CD14-positive monocyte (primary cell): ENCODE measurements around the gene NLGN4Y. TPM values are rescaled to one million over a fixed set of nuclear protein-coding genes. Genes with fewer than 3 reads are reported as not detected.

Experiments
- DNase-seq, 3 donors: peaks; one replicate each; pipeline ENCODE4 v3.0.0-alpha.2; 2011 to 2022
- H2AFZ ChIP-seq: 2 replicates; pipeline ENCODE4 v1.6.0; 2012; ENCODE audit warnings: mild to moderate bottlenecking, low read depth, low read length, inconsistent platforms; ENCODE audit not compliant: insufficient read depth, poor library complexity, severe bottlenecking
- H3K27ac ChIP-seq, 2 donors: 1 replicate in 1 of 2; 2 replicates in 1 of 2; pipeline ENCODE4 v1.5.1; 2012 to 2013; ENCODE audit warnings: low read length in 2 of 2, control low read depth in 1 of 2, inconsistent platforms in 1 of 2, low read depth in 1 of 2, mild to moderate bottlenecking in 1 of 2
- H3K27me3 ChIP-seq, 2 donors: one replicate each; pipeline versions ENCODE4 v1.6.0 to v1.6.1; 2011 to 2013; ENCODE audit warnings: low read length in 2 of 2; ENCODE audit not compliant: control insufficient read depth in 2 of 2, insufficient read depth in 2 of 2
- H3K36me3 ChIP-seq, 2 donors: replicated peaks in 1 of 2; 1 replicate in 1 of 2; 2 replicates in 1 of 2; pipeline versions ENCODE4 v1.5.1 to v1.6.1; 2012 to 2013; ENCODE audit warnings: low read length in 2 of 2, control low read depth in 1 of 2, inconsistent platforms in 1 of 2, mild to moderate bottlenecking in 1 of 2; ENCODE audit not compliant: insufficient read depth in 2 of 2, control insufficient read depth in 1 of 2
- H3K4me1 ChIP-seq, 2 donors: 1 replicate in 1 of 2; 2 replicates in 1 of 2; pipeline versions ENCODE4 v1.5.1 to v1.6.1; 2012 to 2013; ENCODE audit warnings: low read length in 2 of 2, control low read depth in 1 of 2, inconsistent platforms in 1 of 2, mild to moderate bottlenecking in 1 of 2, moderate library complexity in 1 of 2; ENCODE audit not compliant: insufficient read depth in 2 of 2, control insufficient read depth in 1 of 2
- H3K4me2 ChIP-seq: replicated peaks from 2 replicates; pipeline ENCODE3; 2012; ENCODE audit warnings: low read length, moderate library complexity, mild to moderate bottlenecking; ENCODE audit not compliant: poor library complexity, severe bottlenecking; ENCODE audit errors: extremely low read depth
- H3K4me3 ChIP-seq, 3 experiments: fragments of 200-600 bp in 1 of 3; sonication (generic) in 1 of 3; replicated peaks in 1 of 3; 1 replicate in 2 of 3; 2 replicates in 1 of 3; pipeline ENCODE4 v1.5.1; 2011 to 2013; ENCODE audit warnings: low read length in 3 of 3, mild to moderate bottlenecking in 3 of 3, control low read depth in 2 of 3, low read depth in 2 of 3, inconsistent platforms in 1 of 3, moderate library complexity in 1 of 3
- H3K79me2 ChIP-seq: 2 replicates; pipeline ENCODE4 v1.6.0; 2012; ENCODE audit warnings: mild to moderate bottlenecking, control low read depth, inconsistent platforms, low read length, moderate library complexity; ENCODE audit not compliant: insufficient read depth
- H3K9ac ChIP-seq: 2 replicates; pipeline ENCODE4 v1.6.0; 2017; ENCODE audit warnings: low read length, mild to moderate bottlenecking; ENCODE audit not compliant: insufficient read depth, poor library complexity, severe bottlenecking
- H3K9me3 ChIP-seq, 2 donors: replicated peaks in 1 of 2; 1 replicate in 1 of 2; 2 replicates in 1 of 2; pipeline versions ENCODE4 v1.5.1 to v1.6.1; 2012 to 2013; ENCODE audit warnings: low read length in 2 of 2, control low read depth in 1 of 2; ENCODE audit not compliant: control insufficient read depth in 1 of 2, insufficient read depth in 1 of 2
- H4K20me1 ChIP-seq: 2 replicates; pipeline ENCODE4 v1.6.0; 2012; ENCODE audit warnings: mild to moderate bottlenecking, low read length, control low read depth, moderate library complexity; ENCODE audit not compliant: insufficient read depth
- H3K27ac Mint-ChIP-seq, 7 donors: one replicate each; pipeline ENCODE4 v1.8.0; 2020; ENCODE audit warnings: mild to moderate bottlenecking in 7 of 7, mixed read lengths in 7 of 7, moderate library complexity in 6 of 7, inconsistent platforms in 2 of 7
- H3K27me3 Mint-ChIP-seq, 3 donors: one replicate each; pipeline ENCODE4 v1.8.0; 2021 to 2022; ENCODE audit warnings: low read depth in 3 of 3, mild to moderate bottlenecking in 3 of 3, mixed read lengths in 3 of 3, moderate library complexity in 3 of 3, inconsistent platforms in 1 of 3
- H3K36me3 Mint-ChIP-seq, 2 donors: one replicate each; pipeline ENCODE4 v1.8.0; 2020; ENCODE audit warnings: mixed read lengths in 2 of 2, inconsistent platforms in 1 of 2, mild to moderate bottlenecking in 1 of 2
- H3K4me1 Mint-ChIP-seq: one replicate; pipeline ENCODE4 v1.8.0; 2020; ENCODE audit warnings: mild to moderate bottlenecking, mixed read lengths
- H3K4me3 Mint-ChIP-seq, 2 donors: one replicate each; pipeline ENCODE4 v1.8.0; 2020; ENCODE audit warnings: mild to moderate bottlenecking in 2 of 2, mixed read lengths in 2 of 2, moderate library complexity in 1 of 2
- H3K9me3 Mint-ChIP-seq, 7 donors: one replicate each; pipeline ENCODE4 v1.8.0; 2020 to 2022; ENCODE audit warnings: mixed read lengths in 7 of 7, mild to moderate bottlenecking in 6 of 7, moderate library complexity in 6 of 7, inconsistent platforms in 2 of 7
- whole genome bisulfite sequencing: methylation state at CpG from one replicate; pipeline ENCODE4 v1.1.5; 2013; ENCODE audit warnings: missing lambda C conversion rate; ENCODE audit not compliant: insufficient coverage; 5-methylcytosine and 5-hydroxymethylcytosine counted together
- intact Hi-C, 2 donors: fragments of 100-400 bp; cut with micrococcal nuclease; formaldehyde crosslinking; loops; one replicate each; pipeline versions ENCODE4 v1.15.0 to v1.15.1; 2023
- polyA plus RNA-seq, 3 donors: library from polyadenylated mRNA; depleted of rRNA in 1 of 3; unstranded in 2 of 3; stranded (reverse) in 1 of 3; fragments of 300-500 nt in 2 of 3; fragments of >200 nt in 1 of 3; fragmentation: Illumina TruSeq in 2 of 3; gene quantifications; 1 replicate in 2 of 3; 2 replicates in 1 of 3; pipeline ENCODE4 v1.2.3, GENCODE V29; 2012 to 2021
- TF ChIP-seq, protein P1 (sequence below): fragments of 200-600 bp; IDR thresholded peaks from one replicate; pipeline ENCODE4 v1.8.0; 2022; ENCODE audit warnings: antibody characterized with exemption, mild to moderate bottlenecking

The NLGN4Y gene
- polyA plus RNA-seq, 3 donors = not detected

DNA sequence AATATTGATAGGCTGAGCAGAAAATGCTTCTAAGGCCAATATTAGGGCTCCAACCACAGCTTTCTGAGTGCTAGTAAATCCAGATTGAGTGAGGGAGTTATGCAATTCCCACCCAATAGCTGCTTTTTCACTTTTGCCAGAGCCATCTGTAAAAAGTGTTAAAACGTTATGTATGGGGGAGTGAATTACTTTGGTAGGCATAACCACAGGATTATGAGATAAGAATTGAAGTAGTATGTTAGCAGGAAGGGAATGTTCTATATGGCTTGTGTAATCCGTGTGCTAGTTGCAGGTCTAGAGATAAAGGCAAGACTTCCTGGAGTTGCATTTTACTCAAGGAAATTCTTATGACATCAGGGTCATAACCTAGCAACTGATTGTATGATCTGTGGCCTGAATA, 347.6 kb downstream of the NLGN4Y start:
- Mint-ChIP-seq H3K27ac (no peak overlapping the region), H3K36me3 (no peaks in the 10 kb centered on the region), H3K4me3 (no peak overlapping the region), H3K9me3 (peaks cover 0 to 3% (median 0%) of the 10 kb centered on the region in 7 donors), H3K4me1 (no peaks in the 10 kb centered on the region), H3K27me3 (no peaks in the 10 kb centered on the region)
- Histone ChIP-seq H4K20me1 (no peaks in the 10 kb centered on the region), H2AFZ (no peak overlapping the region), H3K27ac (no peak overlapping the region), H3K36me3 (no peaks in the 10 kb centered on the region), H3K4me3 (no peak overlapping the region), H3K9me3 (no peaks in the 10 kb centered on the region), H3K27me3 (no peaks in the 10 kb centered on the region), H3K4me2 (no peak overlapping the region), H3K9ac (no peak overlapping the region), H3K79me2 (no peaks in the 10 kb centered on the region), H3K4me1 (no peaks in the 10 kb centered on the region)
- DNase-seq = no peak
- intact Hi-C loops = no loop called here
- TF ChIP-seq, protein P1, sequence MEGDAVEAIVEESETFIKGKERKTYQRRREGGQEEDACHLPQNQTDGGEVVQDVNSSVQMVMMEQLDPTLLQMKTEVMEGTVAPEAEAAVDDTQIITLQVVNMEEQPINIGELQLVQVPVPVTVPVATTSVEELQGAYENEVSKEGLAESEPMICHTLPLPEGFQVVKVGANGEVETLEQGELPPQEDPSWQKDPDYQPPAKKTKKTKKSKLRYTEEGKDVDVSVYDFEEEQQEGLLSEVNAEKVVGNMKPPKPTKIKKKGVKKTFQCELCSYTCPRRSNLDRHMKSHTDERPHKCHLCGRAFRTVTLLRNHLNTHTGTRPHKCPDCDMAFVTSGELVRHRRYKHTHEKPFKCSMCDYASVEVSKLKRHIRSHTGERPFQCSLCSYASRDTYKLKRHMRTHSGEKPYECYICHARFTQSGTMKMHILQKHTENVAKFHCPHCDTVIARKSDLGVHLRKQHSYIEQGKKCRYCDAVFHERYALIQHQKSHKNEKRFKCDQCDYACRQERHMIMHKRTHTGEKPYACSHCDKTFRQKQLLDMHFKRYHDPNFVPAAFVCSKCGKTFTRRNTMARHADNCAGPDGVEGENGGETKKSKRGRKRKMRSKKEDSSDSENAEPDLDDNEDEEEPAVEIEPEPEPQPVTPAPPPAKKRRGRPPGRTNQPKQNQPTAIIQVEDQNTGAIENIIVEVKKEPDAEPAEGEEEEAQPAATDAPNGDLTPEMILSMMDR = no peak
- WGBS = 33% methylated on average over 1 of the region's 2 CpGs
